Parathyroid adenoma (tissue), 2 donors: Measurements from ENCODE around the gene USP30.
A peak's percentile ranks its signal among the peaks of the same experiment; 100 is the strongest.

ENCODE experiments used
- H2AFZ ChIP-seq: fragments of 300-600 bp; sonication (generic); one replicate; pipeline ENCODE4 v1.7.0; 2017; ENCODE audit warnings: antibody characterized with exemption, mild to moderate bottlenecking
- H3K27ac ChIP-seq: fragments of 300-600 bp; sonication (generic); one replicate; pipeline ENCODE4 v1.7.0; 2017
- H3K27me3 ChIP-seq: fragments of 300-600 bp; sonication (generic); one replicate; pipeline ENCODE4 v1.7.0; 2017; ENCODE audit warnings: low read length; ENCODE audit not compliant: control insufficient read depth, insufficient read depth
- H3K36me3 ChIP-seq: fragments of 300-600 bp; sonication (generic); one replicate; pipeline ENCODE4 v1.7.0; 2017; ENCODE audit warnings: low read length; ENCODE audit not compliant: control insufficient read depth, insufficient read depth
- H3K4me1 ChIP-seq: fragments of 300-600 bp; sonication (generic); one replicate; pipeline ENCODE4 v1.7.0; 2017; ENCODE audit warnings: control low read depth
- H3K4me2 ChIP-seq: fragments of 300-600 bp; sonication (generic); one replicate; pipeline ENCODE4 v1.7.0; 2017; ENCODE audit warnings: low read length
- H3K4me3 ChIP-seq: fragments of 300-600 bp; sonication (generic); one replicate; pipeline ENCODE4 v1.7.0; 2017; ENCODE audit warnings: low read depth, low read length
- H3K79me2 ChIP-seq: fragments of 300-600 bp; sonication (generic); one replicate; pipeline ENCODE4 v1.7.0; 2017; ENCODE audit warnings: control low read depth
- H3K9ac ChIP-seq: fragments of 300-600 bp; sonication (generic); one replicate; pipeline ENCODE4 v1.7.0; 2017; ENCODE audit warnings: mild to moderate bottlenecking
- H3K9me3 ChIP-seq: fragments of 300-600 bp; sonication (generic); one replicate; pipeline ENCODE4 v1.7.0; 2017; ENCODE audit warnings: low read length; ENCODE audit not compliant: control insufficient read depth
- TF ChIP-seq, protein P1 (sequence below): fragments of 300-600 bp; sonication (generic); IDR thresholded peaks from one replicate; pipeline ENCODE4 v1.7.0; 2017; ENCODE audit warnings: antibody characterized with exemption, mild to moderate bottlenecking
- donor health status: primary hyperparathyroidism.

Gene USP30

GRCh38 chr12:109127533-109128242, 75.3 kb downstream of the USP30 start:
- Histone ChIP-seq H3K4me2 (no peak overlapping the region), H3K36me3 (no peaks in the 10 kb centered on the region), H3K27ac (no peak overlapping the region), H3K9me3 (no peaks in the 10 kb centered on the region), H3K4me1 (peaks cover 38% of the 10 kb centered on the region), H3K27me3 (no peaks in the 10 kb centered on the region), H3K9ac (no peak overlapping the region), H3K4me3 (no peak overlapping the region), H3K79me2 (peaks cover 13% of the 10 kb centered on the region), H2AFZ (no peak overlapping the region)
- TF ChIP-seq, protein P1, sequence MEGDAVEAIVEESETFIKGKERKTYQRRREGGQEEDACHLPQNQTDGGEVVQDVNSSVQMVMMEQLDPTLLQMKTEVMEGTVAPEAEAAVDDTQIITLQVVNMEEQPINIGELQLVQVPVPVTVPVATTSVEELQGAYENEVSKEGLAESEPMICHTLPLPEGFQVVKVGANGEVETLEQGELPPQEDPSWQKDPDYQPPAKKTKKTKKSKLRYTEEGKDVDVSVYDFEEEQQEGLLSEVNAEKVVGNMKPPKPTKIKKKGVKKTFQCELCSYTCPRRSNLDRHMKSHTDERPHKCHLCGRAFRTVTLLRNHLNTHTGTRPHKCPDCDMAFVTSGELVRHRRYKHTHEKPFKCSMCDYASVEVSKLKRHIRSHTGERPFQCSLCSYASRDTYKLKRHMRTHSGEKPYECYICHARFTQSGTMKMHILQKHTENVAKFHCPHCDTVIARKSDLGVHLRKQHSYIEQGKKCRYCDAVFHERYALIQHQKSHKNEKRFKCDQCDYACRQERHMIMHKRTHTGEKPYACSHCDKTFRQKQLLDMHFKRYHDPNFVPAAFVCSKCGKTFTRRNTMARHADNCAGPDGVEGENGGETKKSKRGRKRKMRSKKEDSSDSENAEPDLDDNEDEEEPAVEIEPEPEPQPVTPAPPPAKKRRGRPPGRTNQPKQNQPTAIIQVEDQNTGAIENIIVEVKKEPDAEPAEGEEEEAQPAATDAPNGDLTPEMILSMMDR, result no peak

DNA sequence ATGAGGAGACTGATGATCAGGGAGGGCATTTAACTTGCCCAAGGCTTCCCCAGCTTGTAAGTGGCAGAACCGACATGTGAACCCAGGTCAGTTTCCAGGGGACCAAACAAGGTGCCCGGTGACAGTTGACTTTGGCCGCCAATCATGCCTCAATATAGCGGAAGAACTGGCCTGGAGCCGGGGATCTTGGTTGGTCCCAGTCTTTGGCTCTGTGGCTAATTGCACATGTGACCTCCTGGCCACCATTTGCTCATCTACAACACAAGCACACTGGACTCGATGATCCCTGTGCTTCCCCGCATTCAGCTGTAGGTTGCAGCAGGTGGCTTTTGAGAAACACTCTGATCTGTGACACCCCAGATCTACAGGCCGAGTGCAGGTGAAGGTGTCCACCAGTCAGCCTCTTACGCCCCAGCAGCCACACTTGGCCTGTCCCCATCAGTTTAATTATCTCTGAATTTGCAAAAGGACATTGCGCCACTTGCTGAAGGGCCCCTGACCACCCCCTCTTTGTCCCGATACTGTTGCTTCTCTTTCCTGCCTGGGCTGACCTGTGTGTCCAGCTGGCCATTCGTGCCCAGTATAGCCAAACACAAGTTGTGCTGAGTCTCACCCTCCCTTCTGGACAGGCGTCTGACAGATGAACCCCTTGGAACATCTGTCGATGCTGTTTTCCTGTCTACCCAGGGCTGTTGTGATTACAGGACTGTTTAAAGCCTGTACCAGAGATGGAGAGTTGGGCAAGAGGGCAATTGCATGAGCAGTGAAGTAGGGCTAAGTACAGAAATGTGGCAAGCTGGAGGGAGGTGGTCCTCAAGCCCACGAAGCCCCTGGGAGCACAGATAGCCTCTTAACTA, 78.1 kb downstream of the USP30 start:
- H3K79me2 ChIP-seq, result peaks cover 4% of the 10 kb centered on the region
- H3K9ac ChIP-seq, result no peak overlapping the region
- H3K36me3 ChIP-seq, result no peaks in the 10 kb centered on the region
- peak overlapping the region; percentile 83 for H3K27ac ChIP-seq
- H3K4me1 ChIP-seq, result peaks cover 42% of the 10 kb centered on the region
- H3K4me2 ChIP-seq, result peak overlapping the region; percentile 79
- peak overlapping the region; percentile 51 for H3K4me3 ChIP-seq
- no peaks in the 10 kb centered on the region for H3K27me3 ChIP-seq
- no peaks in the 10 kb centered on the region for H3K9me3 ChIP-seq
- H2AFZ ChIP-seq, result peak overlapping the region; percentile 51
- TF ChIP-seq, protein P1, result no peak

DNA sequence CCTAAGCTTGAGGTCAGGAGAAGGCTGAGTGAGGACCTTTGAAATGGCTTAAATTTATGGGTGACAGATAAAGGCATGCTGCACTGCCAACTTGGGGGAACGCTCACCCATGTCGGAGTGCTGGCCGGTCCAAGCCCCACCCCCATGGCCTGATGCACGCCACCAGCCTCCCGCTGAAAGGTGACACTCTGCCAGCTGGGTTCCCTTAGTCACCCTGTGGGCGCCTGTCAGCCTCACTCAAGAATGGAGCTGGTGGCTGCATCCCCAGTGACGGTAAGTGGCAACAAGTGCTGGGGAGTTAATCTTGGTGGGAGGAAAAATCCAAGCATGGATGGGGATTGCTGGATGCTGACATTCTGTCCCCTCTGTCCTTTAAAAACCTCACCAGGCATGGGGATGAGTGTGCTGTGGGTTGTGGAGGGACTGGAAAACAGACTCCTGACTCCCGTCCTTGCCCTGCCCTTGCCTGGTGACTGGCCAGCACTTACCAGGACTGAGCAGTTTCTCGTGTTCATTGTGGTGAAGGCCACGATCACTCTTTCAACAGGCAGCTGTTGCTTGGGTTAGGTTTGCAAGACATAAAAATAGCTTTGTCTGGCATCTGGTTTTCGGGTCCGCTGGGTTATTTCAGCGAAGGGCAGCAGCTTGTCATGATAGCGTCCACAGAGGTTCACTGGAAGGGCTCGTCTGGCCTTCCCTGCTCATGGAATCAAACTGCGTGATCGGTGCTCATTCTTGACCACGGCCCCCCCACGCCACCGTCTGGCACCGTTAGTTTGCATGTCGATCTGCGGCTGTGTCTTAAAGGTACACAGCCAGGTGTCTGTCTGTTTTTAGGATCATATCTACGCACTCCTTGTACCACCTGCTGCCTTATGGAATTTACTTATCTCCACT, 79.0 kb downstream of the USP30 start:
- Histone ChIP-seq H3K27me3 (no peaks in the 10 kb centered on the region), H3K4me1 (peaks cover 34% of the 10 kb centered on the region), H3K27ac (peak overlapping the region; percentile 83)

DNA sequence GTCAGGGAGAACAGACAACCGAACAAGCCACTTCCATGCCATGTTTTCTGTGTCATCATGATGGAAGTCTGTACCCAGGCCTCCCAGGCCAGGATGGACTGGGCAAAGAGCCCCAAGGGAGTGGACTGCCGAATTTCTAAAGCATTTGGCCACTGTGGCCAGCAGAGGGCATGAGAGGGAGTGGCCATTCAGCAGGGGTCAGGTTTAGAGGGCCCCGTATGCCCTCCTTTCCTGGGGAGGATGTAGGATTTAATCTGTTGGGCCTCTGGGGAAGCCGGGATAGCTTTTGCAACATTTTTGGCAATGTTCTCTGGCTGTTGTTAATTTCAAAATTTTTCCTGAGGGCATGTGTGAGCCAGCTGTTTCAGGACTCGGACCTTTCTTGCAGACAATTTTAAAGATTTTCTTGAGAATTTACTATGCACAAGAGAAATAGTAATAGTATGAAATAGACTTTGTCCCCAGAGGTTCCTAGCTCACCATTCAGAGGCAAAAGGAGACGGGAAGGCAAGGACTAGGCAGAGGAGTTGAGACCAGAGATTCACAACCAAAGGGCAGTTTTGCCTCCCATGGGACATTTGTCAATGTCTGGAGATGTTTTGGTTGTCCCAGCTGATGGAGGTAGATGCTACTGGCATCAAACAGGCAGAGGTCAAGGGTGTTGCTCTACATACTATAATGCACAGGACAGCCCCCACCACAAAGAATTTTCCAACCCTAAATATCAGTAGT, 82.0 kb downstream of the USP30 start:
- Histone ChIP-seq H3K4me2 (no peak overlapping the region), H3K27ac (no peak overlapping the region), H3K9me3 (no peaks in the 10 kb centered on the region), H3K4me1 (peaks cover 28% of the 10 kb centered on the region), H3K36me3 (no peaks in the 10 kb centered on the region), H3K79me2 (peaks cover 29% of the 10 kb centered on the region), H3K4me3 (no peak overlapping the region), H3K27me3 (no peaks in the 10 kb centered on the region), H2AFZ (no peak overlapping the region), H3K9ac (no peak overlapping the region)
- TF ChIP-seq, protein P1, result peak; percentile 83

More for the DNA sequence above, 79.0 kb downstream of the USP30 start:
- Histone ChIP-seq H3K79me2 (peaks cover 7% of the 10 kb centered on the region), H3K9me3 (no peaks in the 10 kb centered on the region), H2AFZ (peak overlapping the region; percentile 51), H3K4me3 (peak overlapping the region; percentile 51), H3K9ac (no peak overlapping the region), H3K36me3 (no peaks in the 10 kb centered on the region), H3K4me2 (peak overlapping the region; percentile 79)
- TF ChIP-seq, protein P1, result no peak
